Keratinocyte (primary cell): Measurements from ENCODE around the gene PRIMA1.

ENCODE experiments used
- EZH2 ChIP-seq: IDR thresholded peaks from one replicate; pipeline ENCODE4 v1.6.1; 2012; ENCODE audit warnings: inconsistent platforms, mild to moderate bottlenecking, low read length, moderate library complexity
- TF ChIP-seq, protein P1 (sequence below), 3 experiments: IDR thresholded peaks in 1 of 3; conservative IDR thresholded peaks in 1 of 3; optimal IDR thresholded peaks in 1 of 3; 2 replicates in 2 of 3; 3 replicates in 1 of 3; pipeline versions ENCODE3 to v1.5.1; 2011; ENCODE audit warnings: low read length in 3 of 3, mild to moderate bottlenecking in 3 of 3, moderate library complexity in 2 of 3, control low read depth in 1 of 3, inconsistent platforms in 1 of 3; ENCODE audit not compliant: insufficient read depth in 2 of 3; ENCODE audit errors: extremely low read depth in 1 of 3

DNA sequence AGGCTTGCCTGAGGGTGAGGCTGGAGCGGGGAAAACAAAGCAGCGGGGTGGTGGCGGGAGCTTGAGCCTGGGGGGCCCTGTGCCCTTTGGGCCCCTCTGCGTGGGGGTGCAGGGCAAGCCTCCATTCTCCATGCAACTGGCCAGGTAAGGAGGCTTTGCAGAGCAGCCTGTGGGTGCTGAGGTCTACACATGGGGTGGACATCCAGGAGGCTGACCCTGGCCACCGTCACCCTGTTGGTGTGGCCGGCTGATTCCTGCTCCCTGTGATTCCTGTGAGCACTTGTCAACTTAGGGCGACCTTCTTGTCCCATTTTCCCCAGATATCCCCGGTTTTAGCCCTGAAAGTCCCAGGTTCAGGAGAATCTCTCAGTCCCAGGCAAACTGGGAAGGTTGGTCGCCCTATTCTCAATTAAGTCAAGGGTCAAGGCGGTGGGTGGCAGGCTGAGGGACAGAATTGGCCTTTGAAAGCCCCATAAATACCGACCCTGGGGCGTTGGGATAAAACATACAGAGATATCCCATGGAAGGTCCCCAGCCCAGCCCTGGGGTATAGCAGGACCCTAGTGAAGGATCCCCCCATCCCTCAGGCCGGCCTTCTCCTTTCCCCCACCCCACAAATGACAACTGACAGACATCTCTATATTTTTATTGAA, 70.5 kb downstream of the PRIMA1 start:
- TF ChIP-seq EZH2: no peak
- TF ChIP-seq, protein P1, sequence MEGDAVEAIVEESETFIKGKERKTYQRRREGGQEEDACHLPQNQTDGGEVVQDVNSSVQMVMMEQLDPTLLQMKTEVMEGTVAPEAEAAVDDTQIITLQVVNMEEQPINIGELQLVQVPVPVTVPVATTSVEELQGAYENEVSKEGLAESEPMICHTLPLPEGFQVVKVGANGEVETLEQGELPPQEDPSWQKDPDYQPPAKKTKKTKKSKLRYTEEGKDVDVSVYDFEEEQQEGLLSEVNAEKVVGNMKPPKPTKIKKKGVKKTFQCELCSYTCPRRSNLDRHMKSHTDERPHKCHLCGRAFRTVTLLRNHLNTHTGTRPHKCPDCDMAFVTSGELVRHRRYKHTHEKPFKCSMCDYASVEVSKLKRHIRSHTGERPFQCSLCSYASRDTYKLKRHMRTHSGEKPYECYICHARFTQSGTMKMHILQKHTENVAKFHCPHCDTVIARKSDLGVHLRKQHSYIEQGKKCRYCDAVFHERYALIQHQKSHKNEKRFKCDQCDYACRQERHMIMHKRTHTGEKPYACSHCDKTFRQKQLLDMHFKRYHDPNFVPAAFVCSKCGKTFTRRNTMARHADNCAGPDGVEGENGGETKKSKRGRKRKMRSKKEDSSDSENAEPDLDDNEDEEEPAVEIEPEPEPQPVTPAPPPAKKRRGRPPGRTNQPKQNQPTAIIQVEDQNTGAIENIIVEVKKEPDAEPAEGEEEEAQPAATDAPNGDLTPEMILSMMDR (optimal IDR thresholded peaks at IDR 0.05 in 1 of 3, IDR thresholded peaks at IDR 0.05 in 1 of 3, conservative IDR thresholded peaks at IDR 0.05 in 1 of 3; ENCODE audit: extremely low read depth in 1 of 3, insufficient read depth in 2 of 3, low read length in 3 of 3): no peak
